Stimulated activated CD4-positive, alpha-beta T cell treated with anti-CD3 and anti-CD28 coated beads, Interleukin-1b, Interleukin-23, amount 100 ng/mL, for 48 hours (primary cell): ENCODE results near the gene VPS13A.

ENCODE experiments used
- DNase-seq: peaks from one replicate; pipeline ENCODE4 v3.0.0-alpha.2; 2020

VPS13A gene

GRCh38 chr9:77462066-77462465, 284.7 kb downstream of the VPS13A start:
- DNase-seq, result no peak

- no peak for DNase-seq
Measured at GRCh38 chr9:77463151-77463550, 285.8 kb downstream of the VPS13A start.

- DNase-seq, result no peak
Measured at GRCh38 chr9:77464661-77465060, 287.3 kb downstream of the VPS13A start.

GRCh38 chr9:77469515-77470231, 292.3 kb downstream of the VPS13A start:
- DNase-seq, result no peak
